HG02885 (cell line): Measurements from ENCODE around the gene RHOXF1.
"Not testable (repeated sequence)": the region's sequence is repeated elsewhere in the genome, so short reads cannot be mapped to it uniquely, and the experiment has no call there.

ENCODE experiments used
- ATAC-seq: cut with Tn5 transposase; IDR thresholded peaks from one replicate; pipeline ENCODE4 v1.9.1; 2021; ENCODE audit warnings: mild to moderate bottlenecking; ENCODE audit not compliant: unreplicated experiment, poor library complexity

Gene RHOXF1

GRCh38 chrX:120087289-120088017 lies 28.3 kb downstream of the RHOXF1 start:
- ATAC-seq: no peak

GRCh38 chrX:120085553-120086185 lies 30.0 kb downstream of the RHOXF1 start:
- ATAC-seq: not testable (repeated sequence)

- not testable (repeated sequence) for ATAC-seq
Observed at GRCh38 chrX:120077590-120077989, 38.1 kb downstream of the RHOXF1 start, which contains the start of gene RHOXF2B. Gene RHOXF2B, minus strand, starts transcription at chrX:120077690. Its CDS starts 138 bp downstream, at chrX:120077552.

- ATAC-seq: not testable (repeated sequence)
Observed at GRCh38 chrX:120066169-120066568, 49.5 kb downstream of the RHOXF1 start.
